Skeletal muscle satellite cell (primary cell): Measurements from ENCODE around the gene GPR32.

Experiments
- H3K27me3 ChIP-seq: 2 replicates; pipeline ENCODE4 v1.7.0; 2013; ENCODE audit warnings: low read length; ENCODE audit not compliant: control insufficient read depth, insufficient read depth
- H3K36me3 ChIP-seq: 2 replicates; pipeline ENCODE4 v1.7.0; 2013; ENCODE audit warnings: mild to moderate bottlenecking, control low read depth, low read length; ENCODE audit not compliant: insufficient read depth
- H3K4me1 ChIP-seq: 2 replicates; pipeline ENCODE4 v1.7.0; 2013; ENCODE audit warnings: low read length; ENCODE audit not compliant: control insufficient read depth, insufficient read depth
- H3K4me2 ChIP-seq: 2 replicates; pipeline ENCODE4 v1.7.0; 2013; ENCODE audit warnings: mild to moderate bottlenecking, low read length
- H3K4me3 ChIP-seq: 2 replicates; pipeline ENCODE4 v1.7.0; 2013; ENCODE audit warnings: low read length
- H3K9ac ChIP-seq: 2 replicates; pipeline ENCODE4 v1.7.0; 2013; ENCODE audit warnings: mild to moderate bottlenecking, low read depth, low read length, moderate library complexity
- H3K9me3 ChIP-seq: replicated peaks from 2 replicates; pipeline ENCODE4 v1.7.0; 2013; ENCODE audit warnings: mild to moderate bottlenecking, control low read depth, low read length

The GPR32 gene

GRCh38 chr19:50785329-50785728, 15.1 kb downstream of the GPR32 start:
- no peak overlapping the region for H3K4me2 ChIP-seq
- H3K4me3 ChIP-seq, result no peak overlapping the region
- no peaks in the 10 kb centered on the region for H3K36me3 ChIP-seq
- peaks cover 14% of the 10 kb centered on the region for H3K27me3 ChIP-seq
- H3K4me1 ChIP-seq, result no peaks in the 10 kb centered on the region
- H3K9ac ChIP-seq, result no peak overlapping the region
- no peaks in the 10 kb centered on the region for H3K9me3 ChIP-seq

- Histone ChIP-seq H3K27me3 (no peaks in the 10 kb centered on the region), H3K4me3 (no peak within 1 kb of the TSS), H3K36me3 (no peaks in the 10 kb centered on the region), H3K4me1 (no peaks in the 10 kb centered on the region), H3K9me3 (no peaks in the 10 kb centered on the region), H3K4me2 (no peak within 1 kb of the TSS), H3K9ac (no peak within 1 kb of the TSS)
Observed at GRCh38 chr19:50790396-50790795, 20.1 kb downstream of the GPR32 start, which contains the start of gene ACP4. ACP4 (plus strand) TSS chr19:50790415; CDS start chr19:50790415, 0 bp downstream.

GRCh38 chr19:50790922-50791467, 20.7 kb downstream of the GPR32 start:
- Histone ChIP-seq H3K9me3 (no peaks in the 10 kb centered on the region), H3K4me2 (no peak overlapping the region), H3K4me3 (no peak overlapping the region), H3K9ac (no peak overlapping the region), H3K27me3 (no peaks in the 10 kb centered on the region), H3K4me1 (no peaks in the 10 kb centered on the region), H3K36me3 (no peaks in the 10 kb centered on the region)

- no peaks in the 10 kb centered on the region for H3K9me3 ChIP-seq
- no peak overlapping the region for H3K9ac ChIP-seq
- H3K4me3 ChIP-seq, result no peak overlapping the region
- H3K27me3 ChIP-seq, result no peaks in the 10 kb centered on the region
- H3K4me1 ChIP-seq, result no peaks in the 10 kb centered on the region
- peaks cover 7% of the 10 kb centered on the region for H3K36me3 ChIP-seq
- no peak overlapping the region for H3K4me2 ChIP-seq
Observed at GRCh38 chr19:50791594-50792271, 21.5 kb downstream of the GPR32 start.

GRCh38 chr19:50792272-50793250, 22.3 kb downstream of the GPR32 start:
- Histone ChIP-seq H3K27me3 (no peaks in the 10 kb centered on the region), H3K36me3 (peaks cover 14% of the 10 kb centered on the region), H3K9ac (no peak overlapping the region), H3K4me3 (no peak overlapping the region), H3K9me3 (no peaks in the 10 kb centered on the region), H3K4me2 (no peak overlapping the region), H3K4me1 (no peaks in the 10 kb centered on the region)

DNA sequence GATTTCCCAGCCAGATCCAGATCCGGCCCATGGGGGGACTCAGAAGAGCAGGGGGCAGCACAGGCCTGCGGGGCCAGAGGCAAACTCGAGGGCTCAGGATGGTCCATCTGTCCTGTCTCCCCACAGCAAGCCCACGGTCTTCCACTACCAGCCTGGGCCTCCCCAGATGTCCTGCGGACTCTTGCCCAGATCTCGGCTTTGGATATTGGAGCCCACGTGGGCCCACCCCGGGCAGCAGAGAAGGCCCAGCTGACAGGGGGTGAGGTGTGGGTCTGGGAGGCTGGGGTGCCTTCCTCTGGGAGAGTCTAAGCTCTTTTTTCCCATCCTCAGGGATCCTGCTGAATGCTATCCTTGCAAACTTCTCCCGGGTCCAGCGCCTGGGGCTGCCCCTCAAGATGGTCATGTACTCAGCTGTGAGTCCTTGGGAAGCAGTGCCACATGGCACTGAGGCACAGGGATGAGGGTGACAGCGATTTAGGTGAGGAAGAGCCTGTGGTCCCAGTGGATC, 23.3 kb downstream of the GPR32 start:
- Histone ChIP-seq H3K27me3 (no peaks in the 10 kb centered on the region), H3K9me3 (no peaks in the 10 kb centered on the region), H3K4me3 (no peak overlapping the region), H3K4me1 (no peaks in the 10 kb centered on the region), H3K36me3 (peaks cover 24% of the 10 kb centered on the region), H3K4me2 (no peak overlapping the region), H3K9ac (no peak overlapping the region)

- H3K9me3 ChIP-seq, result no peaks in the 10 kb centered on the region
- no peak overlapping the region for H3K4me3 ChIP-seq
- H3K4me2 ChIP-seq, result no peak overlapping the region
- H3K27me3 ChIP-seq, result no peaks in the 10 kb centered on the region
- H3K9ac ChIP-seq, result no peak overlapping the region
- H3K4me1 ChIP-seq, result no peaks in the 10 kb centered on the region
- peaks cover 30% of the 10 kb centered on the region for H3K36me3 ChIP-seq
Observed at GRCh38 chr19:50794074-50794875, 24.0 kb downstream of the GPR32 start.

DNA sequence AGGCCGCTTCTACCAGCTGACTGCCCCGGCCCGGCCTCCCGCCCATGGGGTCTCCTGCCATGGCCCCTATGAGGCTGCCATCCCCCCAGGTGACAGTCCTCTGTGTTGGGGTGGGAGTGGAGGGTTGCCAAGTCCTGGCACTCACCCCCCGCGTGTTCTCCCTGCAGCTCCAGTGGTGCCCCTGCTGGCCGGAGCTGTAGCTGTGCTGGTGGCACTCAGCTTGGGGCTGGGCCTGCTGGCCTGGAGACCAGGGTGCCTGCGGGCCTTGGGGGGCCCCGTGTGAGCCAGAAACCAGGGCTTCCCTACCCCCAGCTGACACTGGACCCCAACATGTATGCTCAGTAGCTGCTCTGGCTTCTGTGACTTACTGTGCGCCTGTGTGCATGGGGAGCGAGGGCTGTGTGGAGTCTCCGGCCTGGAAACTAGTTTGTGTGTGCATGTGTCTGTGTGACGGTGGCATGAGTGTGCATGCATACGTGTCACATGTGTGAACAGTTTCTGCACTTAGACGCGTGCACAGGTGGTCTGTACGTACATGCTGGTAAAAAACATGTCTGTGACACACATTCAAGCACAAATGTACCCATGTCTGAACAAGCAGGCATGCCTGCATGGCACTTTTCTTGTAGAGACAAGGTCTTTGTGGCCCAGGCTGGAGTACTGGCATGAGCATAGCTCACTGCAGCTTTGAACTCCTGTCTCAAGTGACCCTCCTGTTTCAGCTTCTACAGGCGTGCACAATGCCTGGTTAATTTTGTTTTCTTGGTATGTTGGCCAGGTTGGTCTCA, 24.8 kb downstream of the GPR32 start:
- Histone ChIP-seq H3K9me3 (no peaks in the 10 kb centered on the region), H3K4me1 (no peaks in the 10 kb centered on the region), H3K36me3 (peaks cover 36% of the 10 kb centered on the region), H3K9ac (no peak overlapping the region), H3K27me3 (no peaks in the 10 kb centered on the region), H3K4me3 (no peak overlapping the region), H3K4me2 (no peak overlapping the region)

DNA sequence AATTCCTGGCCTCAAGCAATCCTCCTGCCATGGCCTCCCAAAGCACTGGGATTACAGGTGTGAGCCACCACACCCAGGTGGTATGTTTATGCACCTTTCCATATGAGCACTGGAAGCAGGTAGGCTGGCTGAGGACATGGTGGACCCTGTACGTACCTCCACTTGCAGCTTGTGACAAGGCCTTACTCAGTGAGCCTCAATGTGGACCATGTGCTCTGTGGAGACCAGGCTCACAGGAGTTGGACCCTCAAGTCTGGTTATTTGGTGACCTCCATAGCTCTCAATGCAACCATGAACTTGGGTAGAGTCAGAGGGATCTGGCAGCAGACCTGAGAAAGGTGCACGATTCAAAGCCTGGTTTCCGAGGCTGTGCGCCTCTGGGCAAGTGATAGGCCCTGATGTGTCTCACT, 25.4 kb downstream of the GPR32 start:
- Histone ChIP-seq H3K36me3 (peaks cover 38% of the 10 kb centered on the region), H3K4me3 (no peak overlapping the region), H3K4me2 (no peak overlapping the region), H3K9ac (no peak overlapping the region), H3K9me3 (no peaks in the 10 kb centered on the region), H3K27me3 (no peaks in the 10 kb centered on the region), H3K4me1 (no peaks in the 10 kb centered on the region)

- H3K36me3 ChIP-seq, result peaks cover 43% of the 10 kb centered on the region
Observed at GRCh38 chr19:50796128-50796633, 25.9 kb downstream of the GPR32 start.

More at GRCh38 chr19:50796128-50796633, 25.9 kb downstream of the GPR32 start:
- no peak overlapping the region for H3K4me2 ChIP-seq
- H3K4me1 ChIP-seq, result no peaks in the 10 kb centered on the region
- no peak overlapping the region for H3K4me3 ChIP-seq
- H3K9me3 ChIP-seq, result no peaks in the 10 kb centered on the region
- H3K9ac ChIP-seq, result no peak overlapping the region
- no peaks in the 10 kb centered on the region for H3K27me3 ChIP-seq
